ENCODE measurements around the gene HMCN1.

HMCN1 gene

GRCh38 chr1:185733818-185734735 is at the start of gene HMCN1:
HMCN1 (plus strand) TSS chr1:185734391; CDS start chr1:185734780, 389 bp downstream.
- DNase-seq: peak; percentile 84

- no peak for DNase-seq
Observed at GRCh38 chr1:185686821-185687778, 47.1 kb upstream of the HMCN1 start.

GRCh38 chr1:185690527-185690926 is 43.7 kb upstream of the HMCN1 start:
- no peak for DNase-seq

- no peak for DNase-seq
Observed at GRCh38 chr1:185693654-185694053, 40.5 kb upstream of the HMCN1 start.

- DNase-seq: peak; percentile 27
Observed at GRCh38 chr1:185694081-185694480, 40.1 kb upstream of the HMCN1 start.

GRCh38 chr1:185695299-185695698 is 38.9 kb upstream of the HMCN1 start:
- DNase-seq: no peak

- DNase-seq: no peak
Observed at GRCh38 chr1:185696422-185697150, 37.6 kb upstream of the HMCN1 start.

- DNase-seq: no peak
Observed at GRCh38 chr1:185699874-185700273, 34.3 kb upstream of the HMCN1 start.

GRCh38 chr1:185701650-185702049 is 32.5 kb upstream of the HMCN1 start:
- no peak for DNase-seq

- no peak for DNase-seq
Observed at GRCh38 chr1:185704181-185704580, 30.0 kb upstream of the HMCN1 start.

GRCh38 chr1:185716095-185716494 is 18.1 kb upstream of the HMCN1 start:
- no peak for DNase-seq

GRCh38 chr1:185719021-185719420 is 15.2 kb upstream of the HMCN1 start:
- DNase-seq: peak; percentile 32

GRCh38 chr1:185720633-185721272 is 13.4 kb upstream of the HMCN1 start:
- DNase-seq: no peak

- DNase-seq: no peak
Observed at GRCh38 chr1:185721553-185721952, 12.6 kb upstream of the HMCN1 start.

- DNase-seq: no peak
Observed at GRCh38 chr1:185722098-185722497, 12.1 kb upstream of the HMCN1 start.

- no peak for DNase-seq
Observed at GRCh38 chr1:185727726-185728125, 6.5 kb upstream of the HMCN1 start.

- DNase-seq: no peak
Observed at GRCh38 chr1:185731446-185731845, 2.7 kb upstream of the HMCN1 start.

GRCh38 chr1:185732951-185733350 is 1.2 kb upstream of the HMCN1 start:
- no peak for DNase-seq

GRCh38 chr1:185734929-185735700 is 924 bp downstream of the HMCN1 start:
- DNase-seq: no peak

- DNase-seq: no peak
Observed at GRCh38 chr1:185735701-185736064, 1.5 kb downstream of the HMCN1 start.

GRCh38 chr1:185739967-185740366 is 5.8 kb downstream of the HMCN1 start:
- no peak for DNase-seq

- no peak for DNase-seq
Observed at GRCh38 chr1:185741551-185741950, 7.4 kb downstream of the HMCN1 start.

Measured in femur (tissue), 1 donor.